Body of pancreas (tissue), 4 donors: ENCODE data around the gene KMT2C.
"Not testable (repeated sequence)": the region's sequence is repeated elsewhere in the genome, so short reads cannot be mapped to it uniquely, and the experiment has no call there.

Experiments used
- POLR2A ChIP-seq, 3 donors: fragments of 450-650 bp; IDR thresholded peaks; one replicate each; pipeline ENCODE4 v1.6.1; 2016; ENCODE audit warnings: antibody characterized with exemption in 3 of 3, mild to moderate bottlenecking in 2 of 3
- TF ChIP-seq, protein P1 (sequence below), 7 experiments: fragments of 450-650 bp in 4 of 7; fragments of 200-600 bp in 3 of 7; sonication (generic) in 3 of 7; IDR thresholded peaks; one replicate each; pipeline ENCODE4 v1.5.1; 2016 to 2019; ENCODE audit warnings: antibody characterized with exemption in 7 of 7

DNA sequence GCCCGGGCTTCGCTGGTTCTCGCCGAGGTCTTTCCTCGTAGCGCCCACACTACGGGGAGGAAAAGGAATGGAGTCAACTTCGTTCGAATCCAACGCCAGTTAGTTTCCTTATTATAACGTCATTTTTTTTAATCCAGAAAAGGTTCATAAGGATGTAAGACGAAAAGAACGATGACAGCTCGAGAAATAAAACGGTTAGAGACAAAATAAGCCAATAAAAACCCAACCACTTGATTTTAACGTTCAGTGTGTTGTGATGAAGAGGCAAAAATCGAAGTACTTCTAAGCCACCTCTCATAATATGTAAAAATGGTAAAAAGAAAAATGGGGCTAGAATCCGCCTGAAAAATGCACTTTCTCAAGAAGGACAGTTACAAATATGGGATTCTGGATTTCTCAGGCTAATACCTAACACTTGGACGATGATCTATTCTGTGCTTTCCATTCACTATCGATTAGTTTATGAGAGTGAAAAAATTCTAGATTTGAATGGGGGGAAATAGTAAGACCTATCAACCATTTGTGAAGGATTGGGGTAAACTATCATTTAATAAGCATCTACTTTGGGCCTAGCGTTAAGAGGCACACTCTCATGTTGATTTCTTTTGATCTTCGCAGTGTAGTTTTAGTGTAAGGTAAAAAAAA, 1.2 kb upstream of the KMT2C start:
- TF ChIP-seq, protein P1, sequence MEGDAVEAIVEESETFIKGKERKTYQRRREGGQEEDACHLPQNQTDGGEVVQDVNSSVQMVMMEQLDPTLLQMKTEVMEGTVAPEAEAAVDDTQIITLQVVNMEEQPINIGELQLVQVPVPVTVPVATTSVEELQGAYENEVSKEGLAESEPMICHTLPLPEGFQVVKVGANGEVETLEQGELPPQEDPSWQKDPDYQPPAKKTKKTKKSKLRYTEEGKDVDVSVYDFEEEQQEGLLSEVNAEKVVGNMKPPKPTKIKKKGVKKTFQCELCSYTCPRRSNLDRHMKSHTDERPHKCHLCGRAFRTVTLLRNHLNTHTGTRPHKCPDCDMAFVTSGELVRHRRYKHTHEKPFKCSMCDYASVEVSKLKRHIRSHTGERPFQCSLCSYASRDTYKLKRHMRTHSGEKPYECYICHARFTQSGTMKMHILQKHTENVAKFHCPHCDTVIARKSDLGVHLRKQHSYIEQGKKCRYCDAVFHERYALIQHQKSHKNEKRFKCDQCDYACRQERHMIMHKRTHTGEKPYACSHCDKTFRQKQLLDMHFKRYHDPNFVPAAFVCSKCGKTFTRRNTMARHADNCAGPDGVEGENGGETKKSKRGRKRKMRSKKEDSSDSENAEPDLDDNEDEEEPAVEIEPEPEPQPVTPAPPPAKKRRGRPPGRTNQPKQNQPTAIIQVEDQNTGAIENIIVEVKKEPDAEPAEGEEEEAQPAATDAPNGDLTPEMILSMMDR (IDR thresholded peaks at IDR 0.05) = peak in 1 of 7 experiments; percentile 0
- not testable (repeated sequence) for TF ChIP-seq POLR2A (IDR thresholded peaks at IDR 0.05)
